Neural progenitor cell (in vitro differentiated cells): ENCODE data around the gene GNG10.

Experiments
- EZH2 ChIP-seq: fragments of 200-600 bp; sonication (generic); IDR thresholded peaks from 2 replicates; pipeline ENCODE4 v1.6.1; 2017; ENCODE audit warnings: antibody characterized with exemption, mild to moderate bottlenecking, moderate library complexity
- EZH2phosphoT487 ChIP-seq: fragments of 200-600 bp; sonication (generic); IDR thresholded peaks from 2 replicates; pipeline ENCODE4 v1.6.1; 2017; ENCODE audit warnings: antibody characterized with exemption
- TF ChIP-seq, protein P1 (sequence below): fragments of 200-600 bp; sonication (generic); IDR thresholded peaks from 2 replicates; pipeline ENCODE4 v1.5.1; 2017; ENCODE audit warnings: antibody characterized with exemption, mild to moderate bottlenecking

DNA sequence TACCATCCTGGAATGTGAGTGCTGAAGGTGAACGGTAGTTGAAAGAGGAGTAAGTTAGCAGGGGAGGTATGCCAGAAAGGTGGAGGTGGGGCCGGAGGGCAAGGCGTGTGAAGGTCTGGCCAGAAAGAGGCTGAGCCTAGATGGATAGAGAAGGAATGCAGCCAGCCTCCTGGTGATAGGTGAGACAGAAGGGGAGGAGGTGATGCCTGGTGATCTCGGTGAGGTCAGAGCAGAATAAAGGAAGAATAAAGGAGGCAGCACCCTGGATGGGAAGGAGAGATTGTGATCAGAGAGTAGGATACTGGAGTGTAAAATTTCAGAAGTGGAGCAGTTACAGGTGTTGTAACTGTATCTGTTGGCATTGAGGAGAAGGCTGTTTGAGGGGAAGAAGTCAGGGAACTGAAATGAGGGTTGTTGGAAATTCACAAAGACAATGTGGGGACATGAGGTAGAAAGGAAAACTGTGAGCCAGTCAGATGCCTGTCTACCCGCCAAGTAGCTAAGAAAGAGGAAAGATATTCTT lies 2.0 kb downstream of the GNG10 start:
- TF ChIP-seq EZH2phosphoT487 (no peak), EZH2 (no peak)
- TF ChIP-seq, protein P1, sequence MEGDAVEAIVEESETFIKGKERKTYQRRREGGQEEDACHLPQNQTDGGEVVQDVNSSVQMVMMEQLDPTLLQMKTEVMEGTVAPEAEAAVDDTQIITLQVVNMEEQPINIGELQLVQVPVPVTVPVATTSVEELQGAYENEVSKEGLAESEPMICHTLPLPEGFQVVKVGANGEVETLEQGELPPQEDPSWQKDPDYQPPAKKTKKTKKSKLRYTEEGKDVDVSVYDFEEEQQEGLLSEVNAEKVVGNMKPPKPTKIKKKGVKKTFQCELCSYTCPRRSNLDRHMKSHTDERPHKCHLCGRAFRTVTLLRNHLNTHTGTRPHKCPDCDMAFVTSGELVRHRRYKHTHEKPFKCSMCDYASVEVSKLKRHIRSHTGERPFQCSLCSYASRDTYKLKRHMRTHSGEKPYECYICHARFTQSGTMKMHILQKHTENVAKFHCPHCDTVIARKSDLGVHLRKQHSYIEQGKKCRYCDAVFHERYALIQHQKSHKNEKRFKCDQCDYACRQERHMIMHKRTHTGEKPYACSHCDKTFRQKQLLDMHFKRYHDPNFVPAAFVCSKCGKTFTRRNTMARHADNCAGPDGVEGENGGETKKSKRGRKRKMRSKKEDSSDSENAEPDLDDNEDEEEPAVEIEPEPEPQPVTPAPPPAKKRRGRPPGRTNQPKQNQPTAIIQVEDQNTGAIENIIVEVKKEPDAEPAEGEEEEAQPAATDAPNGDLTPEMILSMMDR = no peak
